Mucosa of descending colon (tissue), 3 donors: ENCODE measurements around the gene CLDN1. TPM values are rescaled to one million over a fixed set of nuclear protein-coding genes. Genes with fewer than 3 reads are reported as not detected.

Experiments
- ATAC-seq: fragments of 200-7000 bp; cut with Tn5 transposase; one replicate; pipeline ENCODE4 v1.9.1; 2020; ENCODE audit warnings: mild to moderate bottlenecking, moderate library complexity
- DNase-seq, 3 donors: peaks; one replicate each; pipeline ENCODE4 v3.0.0-alpha.2; 2020
- H3K36me3 ChIP-seq: fragments of 200-600 bp; one replicate; pipeline ENCODE4 v1.8.0; 2021; ENCODE audit warnings: low read depth, mild to moderate bottlenecking
- H3K4me1 ChIP-seq: fragments of 200-600 bp; one replicate; pipeline ENCODE4 v1.8.0; 2021; ENCODE audit warnings: low read depth, mild to moderate bottlenecking
- H3K4me3 ChIP-seq: fragments of 200-600 bp; one replicate; pipeline ENCODE4 v1.8.0; 2021; ENCODE audit warnings: mild to moderate bottlenecking
- H3K9me3 ChIP-seq: fragments of 200-600 bp; one replicate; pipeline ENCODE4 v1.8.0; 2021; ENCODE audit warnings: mild to moderate bottlenecking
- CTCF ChIP-seq: fragments of 200-600 bp; IDR thresholded peaks from one replicate; pipeline ENCODE4 v1.8.0; 2022; ENCODE audit warnings: antibody characterized with exemption, mild to moderate bottlenecking
- intact Hi-C, 2 donors: fragments of 100-400 bp; cut with DNase I in 1 of 2; cut with micrococcal nuclease in 1 of 2; formaldehyde crosslinking; loops; one replicate each; pipeline versions ENCODE4 v1.11.0 to v1.11.1; 2022; cut with DNase I, micrococcal nuclease
- total RNA-seq, 3 donors: library from RNA; stranded (reverse); fragmentation: NEBNext Ultra II Directional in 2 of 3; extraction: Animal tissue kit (Norgen Biotek cat#: 25700) in 2 of 3; gene quantifications; one replicate each; pipeline versions ENCODE4 v1.2.1 to v1.2.4, GENCODE V29; 2021 to 2023
- donor health status: DM: no; HTN: no; CAD: no; lungs with moderate emphysema.
- donor health status: DM: no; HTN: no; CAD: no.
- donor health status: DM: no; HTN: yes; CAD: no.

The CLDN1 gene
- total RNA-seq, 3 donors from 2014 or later, result 0.57 to 4.3 (median 0.78) TPM

GRCh38 chr3:190265796-190266195 is 56.5 kb downstream of the CLDN1 start:
- ATAC-seq, result peak; percentile 99
- intact Hi-C loops, result no loop called here

GRCh38 chr3:190265126-190265525 is 57.1 kb downstream of the CLDN1 start:
- no peak for TF ChIP-seq CTCF
- Histone ChIP-seq H3K36me3 (no peaks in the 10 kb centered on the region), H3K4me1 (no peaks in the 10 kb centered on the region), H3K9me3 (no peaks in the 10 kb centered on the region), H3K4me3 (no peak overlapping the region)
- ATAC-seq (peak; percentile 51), DNase-seq (no peak)
- intact Hi-C loops, result no loop called here

More at GRCh38 chr3:190265796-190266195, 56.5 kb downstream of the CLDN1 start:
- Histone ChIP-seq H3K9me3 (no peaks in the 10 kb centered on the region), H3K4me3 (no peak overlapping the region), H3K4me1 (no peaks in the 10 kb centered on the region), H3K36me3 (no peaks in the 10 kb centered on the region)
- TF ChIP-seq CTCF, result no peak
- DNase-seq, result peak in 1 of 3 donors; percentile 44

- H3K9me3 ChIP-seq, result no peaks in the 10 kb centered on the region
- TF ChIP-seq CTCF, result no peak
- no peak for DNase-seq
- H3K4me1 ChIP-seq, result no peaks in the 10 kb centered on the region
- no peak for ATAC-seq
- H3K36me3 ChIP-seq, result no peaks in the 10 kb centered on the region
- no peak overlapping the region for H3K4me3 ChIP-seq
- intact Hi-C loops, result no loop called here
Measured at GRCh38 chr3:190261740-190262139, 60.5 kb downstream of the CLDN1 start.

- no peak for ATAC-seq
- DNase-seq, result no peak
- H3K36me3 ChIP-seq, result no peaks in the 10 kb centered on the region
- TF ChIP-seq CTCF, result no peak
- no peak overlapping the region for H3K4me3 ChIP-seq
- H3K4me1 ChIP-seq, result no peaks in the 10 kb centered on the region
- no peaks in the 10 kb centered on the region for H3K9me3 ChIP-seq
- intact Hi-C loops, result no loop called here
Measured at GRCh38 chr3:190261015-190261414, 61.2 kb downstream of the CLDN1 start.

GRCh38 chr3:190260301-190260700 is 61.9 kb downstream of the CLDN1 start:
- Histone ChIP-seq H3K36me3 (no peaks in the 10 kb centered on the region), H3K4me3 (no peak overlapping the region), H3K9me3 (no peaks in the 10 kb centered on the region), H3K4me1 (no peaks in the 10 kb centered on the region)
- TF ChIP-seq CTCF, result no peak
- DNase-seq (no peak), ATAC-seq (no peak)
- intact Hi-C loops, result no loop called here

GRCh38 chr3:190258634-190259033 is 63.6 kb downstream of the CLDN1 start:
- H3K4me3 ChIP-seq, result no peak overlapping the region
- ATAC-seq (no peak), DNase-seq (no peak)
- intact Hi-C loops, result no loop called here
- H3K9me3 ChIP-seq, result no peaks in the 10 kb centered on the region
- no peak for TF ChIP-seq CTCF
- H3K4me1 ChIP-seq, result no peaks in the 10 kb centered on the region
- H3K36me3 ChIP-seq, result no peaks in the 10 kb centered on the region
